Sigmoid colon (tissue), 7 donors: Measurements from ENCODE around the gene WNT1. TPM values are rescaled to one million over a fixed set of nuclear protein-coding genes. Genes with fewer than 3 reads are reported as not detected.

Experiments
- DNase-seq: peaks from one replicate; pipeline ENCODE4 v3.0.0-alpha.2; 2019
- H3K27ac ChIP-seq, 4 donors: fragments of 200-600 bp; sonication (generic); one replicate each; pipeline ENCODE4 v1.5.1; 2016 to 2019; ENCODE audit warnings: mild to moderate bottlenecking in 1 of 4
- H3K27me3 ChIP-seq, 3 donors: fragments of 200-600 bp; sonication (generic); one replicate each; pipeline ENCODE4 v1.5.1; 2019; ENCODE audit warnings: mild to moderate bottlenecking in 1 of 3
- H3K36me3 ChIP-seq, 4 donors: fragments of 200-600 bp; sonication (generic); one replicate each; pipeline ENCODE4 v1.5.1; 2016 to 2019
- H3K4me1 ChIP-seq, 4 donors: fragments of 200-600 bp; sonication (generic); one replicate each; pipeline ENCODE4 v1.5.1; 2017 to 2019
- H3K4me3 ChIP-seq, 4 donors: fragments of 200-600 bp; sonication (generic); one replicate each; pipeline ENCODE4 v1.5.1; 2017 to 2019; ENCODE audit warnings: mild to moderate bottlenecking in 2 of 4, moderate library complexity in 1 of 4
- H3K9me3 ChIP-seq, 4 donors: fragments of 200-600 bp in 3 of 4; sonication (generic) in 3 of 4; one replicate each; pipeline versions ENCODE4 v1.5.1 to v1.6.1; 2013 to 2019
- CTCF ChIP-seq, 4 experiments: fragments of 450-650 bp in 3 of 4; fragments of 200-600 bp in 1 of 4; IDR thresholded peaks; one replicate each; pipeline ENCODE4 v1.5.1; 2016 to 2019; ENCODE audit warnings: antibody characterized with exemption in 4 of 4, mild to moderate bottlenecking in 3 of 4, moderate library complexity in 2 of 4
- EP300 ChIP-seq, 4 donors: sonication (generic); formaldehyde crosslinking; IDR thresholded peaks; one replicate each; pipeline ENCODE4 v1.6.1; 2017; ENCODE audit warnings: antibody characterized with exemption in 4 of 4
- POLR2A ChIP-seq, 2 donors: fragments of 450-650 bp; IDR thresholded peaks; one replicate each; pipeline ENCODE4 v1.6.1; 2016; ENCODE audit warnings: antibody characterized with exemption in 2 of 2, mild to moderate bottlenecking in 2 of 2, moderate library complexity in 2 of 2
- POLR2AphosphoS5 ChIP-seq, 4 donors: sonication (generic); formaldehyde crosslinking; IDR thresholded peaks; one replicate each; pipeline ENCODE4 v1.6.1; 2017; ENCODE audit warnings: antibody characterized with exemption in 4 of 4
- WGBS, 2 donors: extraction: QIAGEN DNeasy Blood & Tissue Kit; methylation state at CpG; one replicate each; pipeline ENCODE4 v1.1.7; 2013; 5-methylcytosine and 5-hydroxymethylcytosine counted together
- intact Hi-C: fragments of 100-400 bp; cut with DNase I; formaldehyde crosslinking; loops from one replicate; pipeline ENCODE4 v1.15.1; 2023
- polyA plus RNA-seq, 3 donors: library from polyadenylated mRNA; stranded (reverse); fragments of 200-250 nt; gene quantifications; one replicate each; pipeline ENCODE4 v1.2.3, GENCODE V29; 2013
- total RNA-seq, 4 donors: library from RNA; depleted of rRNA; stranded (reverse); fragments of >200 nt; gene quantifications; one replicate each; pipeline ENCODE4 v1.1.0, GENCODE V29; 2016
- donor health status: healthy with polysubstance abuse.
- donor health status: Bipolar disorder and iron deficiency.
- donor health status: healthy.

The WNT1 gene
- total and polyA plus RNA-seq, 7 donors = 0.10 TPM; not detected in 6

- Histone ChIP-seq H3K36me3 (peaks cover 0 to 4% (median 0%) of the 10 kb centered on the region in 4 donors), H3K27ac (no peak overlapping the region), H3K4me1 (peaks cover 0 to 25% (median 15%) of the 10 kb centered on the region in 4 donors), H3K4me3 (no peak overlapping the region), H3K27me3 (no peaks in the 10 kb centered on the region), H3K9me3 (no peaks in the 10 kb centered on the region)
- 97 to 100% methylated on average over 3 of the region's 3 CpGs for WGBS, 2 donors
- intact Hi-C loops = no loop called here
- TF ChIP-seq CTCF (IDR thresholded peaks at IDR 0.05) = no peak
- DNase-seq = no peak
These were observed 24.1 kb upstream of the WNT1 start for GRCh38 chr12:48954061-48954460.

GRCh38 chr12:48954841-48955501 is 23.2 kb upstream of the WNT1 start:
- H3K27me3 ChIP-seq = no peaks in the 10 kb centered on the region
- peaks cover 0 to 4% (median 0%) of the 10 kb centered on the region in 4 donors for H3K36me3 ChIP-seq
- 60 to 72% methylated on average over 3 of the region's 3 CpGs for WGBS, 2 donors
- H3K27ac ChIP-seq = peak overlapping the region in 2 of 4 donors; percentile 89 to 93
- DNase-seq = no peak
- intact Hi-C loops = no loop called here
- no peaks in the 10 kb centered on the region for H3K9me3 ChIP-seq
- no peak overlapping the region for H3K4me3 ChIP-seq
- TF ChIP-seq POLR2A (IDR thresholded peaks at IDR 0.05) = no peak
- TF ChIP-seq CTCF (IDR thresholded peaks at IDR 0.05) = no peak
- TF ChIP-seq POLR2AphosphoS5 (IDR thresholded peaks at IDR 0.05) = no peak
- no peak for TF ChIP-seq EP300 (IDR thresholded peaks at IDR 0.05)
- H3K4me1 ChIP-seq = peaks cover 0 to 25% (median 15%) of the 10 kb centered on the region in 4 donors

- H3K36me3 ChIP-seq = peaks cover 0 to 4% (median 0%) of the 10 kb centered on the region in 4 donors
- DNase-seq = peak; percentile 94
- H3K9me3 ChIP-seq = no peaks in the 10 kb centered on the region
- 1 to 2% methylated on average over 29 of the region's 29 CpGs for WGBS, 2 donors
- TF ChIP-seq EP300 (IDR thresholded peaks at IDR 0.05) (peak in 1 of 4 donors; percentile 51), CTCF (IDR thresholded peaks at IDR 0.05) (no peak), POLR2A (IDR thresholded peaks at IDR 0.05) (no peak), POLR2AphosphoS5 (IDR thresholded peaks at IDR 0.05) (peak in 2 of 4 donors; percentile 37 to 63)
- intact Hi-C loops = no loop called here
- H3K4me3 ChIP-seq = peak overlapping the region; percentile 77 to 100 (median 88)
- H3K27ac ChIP-seq = peak overlapping the region; percentile 79 to 93 (median 88)
- H3K27me3 ChIP-seq = peaks cover 0 to 6% (median 0%) of the 10 kb centered on the region in 3 donors
- H3K4me1 ChIP-seq = peaks cover 0 to 25% (median 15%) of the 10 kb centered on the region in 4 donors
These were observed 21.6 kb upstream of the WNT1 start for GRCh38 chr12:48956279-48957140.

- DNase-seq = peak; percentile 97
- peaks cover 0 to 25% (median 15%) of the 10 kb centered on the region in 4 donors for H3K4me1 ChIP-seq
- intact Hi-C loops = no loop called here
- WGBS, 2 donors = 0 to 1% methylated on average over 58 of the region's 58 CpGs
- peaks cover 0 to 4% (median 0%) of the 10 kb centered on the region in 4 donors for H3K36me3 ChIP-seq
- H3K4me3 ChIP-seq = peak within 1 kb of the TSS; percentile 77 to 100 (median 88)
- H3K9me3 ChIP-seq = no peaks in the 10 kb centered on the region
- no peak for TF ChIP-seq CTCF (IDR thresholded peaks at IDR 0.05)
- TF ChIP-seq POLR2A (IDR thresholded peaks at IDR 0.05) = peak; percentile 66 to 81
- peak; percentile 54 to 91 (median 89) for TF ChIP-seq POLR2AphosphoS5 (IDR thresholded peaks at IDR 0.05)
- H3K27me3 ChIP-seq = peaks cover 0 to 6% (median 0%) of the 10 kb centered on the region in 3 donors
- peak within 1 kb of the TSS; percentile 79 to 93 (median 88) for H3K27ac ChIP-seq
These were observed 20.7 kb upstream of the WNT1 start, which contains the start of gene ARF3 for GRCh38 chr12:48957141-48958048. Gene ARF3, minus strand, starts transcription at chr12:48957487. Its CDS starts 16,392 bp downstream, at chr12:48941095.
